ENCODE data around the gene CHRNA4.

The CHRNA4 gene

DNA sequence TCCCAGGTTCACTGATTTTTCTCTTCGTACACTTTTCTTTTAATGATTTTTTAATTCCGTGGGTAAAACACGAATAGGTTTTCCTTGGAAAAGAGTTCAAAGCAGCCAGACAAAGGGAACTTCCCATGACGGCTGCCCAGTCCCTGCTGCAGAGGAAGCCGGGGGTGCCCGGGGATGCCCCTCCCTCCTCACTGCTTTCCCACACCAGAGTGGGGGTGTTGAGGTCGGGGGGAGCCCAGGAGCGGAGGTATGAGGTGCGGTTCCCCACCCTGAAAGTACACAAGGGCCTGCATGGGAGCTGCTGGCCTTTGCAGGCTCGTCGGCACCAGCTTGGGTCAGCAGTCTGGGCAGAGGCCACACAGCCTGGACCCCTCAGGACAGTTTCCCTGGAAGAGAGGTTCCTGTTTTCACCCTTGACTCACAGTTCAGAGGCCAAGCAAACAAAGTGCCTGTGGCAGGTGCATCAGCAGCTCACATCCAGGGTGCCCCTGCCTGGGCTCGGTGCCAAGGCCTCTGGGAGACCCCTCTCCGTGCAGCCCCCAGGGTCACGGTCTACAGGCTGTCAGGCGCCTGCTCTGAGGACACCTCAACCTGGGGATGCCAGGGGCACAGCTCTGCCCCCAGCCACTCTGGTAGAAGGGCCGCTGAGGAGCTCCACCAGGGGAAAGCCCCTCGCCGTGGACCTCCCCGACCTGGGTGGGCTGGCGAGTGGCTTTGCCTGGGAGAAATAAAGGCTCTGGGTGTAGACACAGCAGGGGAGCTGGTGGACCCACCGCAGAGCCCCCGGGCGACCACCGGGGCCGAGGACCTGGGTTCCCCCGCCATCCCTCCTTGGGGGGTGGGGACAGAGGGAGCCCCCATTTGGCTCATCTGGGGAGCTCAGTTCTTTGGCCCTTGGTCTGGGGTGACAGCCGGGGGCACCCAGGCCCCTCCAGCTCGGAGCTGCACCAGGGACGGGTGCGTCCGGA, 15.4 kb upstream of the CHRNA4 start:
- no peak for DNase-seq

DNA sequence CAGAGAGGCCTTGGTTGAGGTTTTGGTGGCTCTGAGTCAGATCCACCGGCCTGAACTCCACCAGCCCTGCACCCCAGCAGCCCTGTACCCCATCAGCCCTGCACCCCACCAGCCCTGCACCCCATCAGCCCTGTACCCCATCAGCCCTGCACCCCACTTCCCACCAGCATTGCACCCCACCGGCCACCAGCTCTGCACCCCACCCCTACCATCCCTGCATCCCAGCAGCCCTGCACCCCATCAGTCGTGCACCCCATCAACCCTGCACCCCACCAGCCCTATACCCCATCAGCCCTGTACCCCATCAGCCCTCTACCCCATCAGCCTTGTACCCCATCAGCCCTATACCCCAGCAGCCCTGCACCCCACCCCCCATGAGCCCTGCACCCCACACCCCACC, 14.3 kb upstream of the CHRNA4 start:
- DNase-seq = no peak

DNA sequence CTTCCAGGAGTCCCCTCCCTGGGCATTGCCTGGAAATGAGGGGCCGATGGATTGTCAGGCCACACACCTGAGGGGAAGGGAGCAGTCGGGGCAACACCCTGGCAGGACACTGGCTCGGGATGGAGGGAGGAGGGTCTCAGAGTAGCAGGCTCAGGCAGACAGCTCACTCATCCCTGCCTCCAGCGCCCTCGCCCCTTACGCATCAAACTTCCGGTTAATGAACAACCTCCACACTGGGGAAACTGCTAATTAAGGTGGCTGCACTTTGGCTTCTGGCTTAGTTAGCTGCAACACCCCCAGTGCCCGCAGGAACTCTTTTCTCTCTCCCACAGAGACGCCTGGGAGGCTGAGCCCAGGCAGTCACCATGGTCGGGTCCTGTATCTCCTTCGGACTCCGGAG, 13.4 kb upstream of the CHRNA4 start:
- no peak for DNase-seq

DNA sequence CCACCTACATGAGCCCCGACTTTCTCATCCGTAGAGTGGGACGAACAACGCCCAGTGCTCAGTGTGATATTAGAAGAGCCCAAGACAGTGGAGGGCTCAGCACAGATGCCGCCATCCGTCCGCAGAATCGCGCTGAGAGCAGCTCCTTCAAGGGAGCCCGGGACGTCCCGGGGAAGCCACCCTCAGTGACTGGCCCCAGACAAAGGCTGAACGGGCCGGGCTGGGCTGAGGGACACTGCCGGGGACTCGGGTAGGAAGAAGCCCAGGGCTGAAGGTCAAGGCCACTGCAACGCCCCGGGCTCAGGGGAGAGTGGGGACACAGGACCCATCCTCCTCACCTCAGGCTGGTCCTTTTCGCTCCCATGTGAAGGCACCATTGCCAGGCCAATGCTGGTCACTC, 12.8 kb upstream of the CHRNA4 start:
- no peak for DNase-seq

DNA sequence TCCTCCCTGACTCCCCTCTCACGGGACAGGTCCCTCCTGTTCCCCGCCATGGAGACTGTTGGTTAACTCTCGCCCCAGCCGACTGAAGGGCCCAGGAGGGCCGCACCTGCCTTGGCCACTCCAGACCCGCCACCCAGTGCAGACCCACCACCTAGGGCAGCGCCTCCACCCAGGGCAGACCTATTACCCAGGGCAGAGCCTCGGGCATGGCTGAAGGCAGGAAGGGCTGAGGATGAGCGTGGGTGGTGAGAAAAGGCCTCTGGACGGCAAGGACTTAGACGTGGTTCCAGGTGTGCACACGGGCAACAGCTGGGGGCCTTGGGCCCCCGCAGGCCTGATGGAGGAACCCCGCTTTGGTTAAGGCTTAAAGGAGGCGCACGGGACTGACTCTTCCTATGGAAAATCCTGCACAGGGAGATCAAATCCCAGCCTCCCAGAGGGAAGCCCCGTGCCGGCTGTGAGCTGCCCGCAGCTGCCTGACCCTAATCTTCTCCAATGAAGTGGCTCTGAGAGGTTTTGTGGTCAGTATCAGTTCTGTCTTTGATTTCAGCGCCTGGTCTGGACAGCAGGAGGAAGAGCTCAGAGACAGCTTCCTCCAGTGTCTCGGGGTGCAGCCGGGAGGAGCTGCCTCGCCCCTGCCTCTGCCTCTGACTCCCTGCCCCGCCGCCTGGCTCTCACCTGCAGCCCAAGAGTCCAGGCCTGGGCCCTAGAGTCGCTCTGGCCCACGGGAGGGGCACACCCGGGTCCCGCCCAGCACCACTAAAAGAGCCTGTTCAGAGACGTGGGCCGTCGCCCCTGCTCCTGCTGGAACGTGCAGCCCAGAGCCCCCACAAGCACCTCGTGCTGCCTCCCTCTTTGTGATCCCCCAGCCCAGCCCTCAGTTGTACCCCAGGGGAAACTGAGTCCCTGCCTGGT, 12.1 kb upstream of the CHRNA4 start:
- no peak for DNase-seq

DNA sequence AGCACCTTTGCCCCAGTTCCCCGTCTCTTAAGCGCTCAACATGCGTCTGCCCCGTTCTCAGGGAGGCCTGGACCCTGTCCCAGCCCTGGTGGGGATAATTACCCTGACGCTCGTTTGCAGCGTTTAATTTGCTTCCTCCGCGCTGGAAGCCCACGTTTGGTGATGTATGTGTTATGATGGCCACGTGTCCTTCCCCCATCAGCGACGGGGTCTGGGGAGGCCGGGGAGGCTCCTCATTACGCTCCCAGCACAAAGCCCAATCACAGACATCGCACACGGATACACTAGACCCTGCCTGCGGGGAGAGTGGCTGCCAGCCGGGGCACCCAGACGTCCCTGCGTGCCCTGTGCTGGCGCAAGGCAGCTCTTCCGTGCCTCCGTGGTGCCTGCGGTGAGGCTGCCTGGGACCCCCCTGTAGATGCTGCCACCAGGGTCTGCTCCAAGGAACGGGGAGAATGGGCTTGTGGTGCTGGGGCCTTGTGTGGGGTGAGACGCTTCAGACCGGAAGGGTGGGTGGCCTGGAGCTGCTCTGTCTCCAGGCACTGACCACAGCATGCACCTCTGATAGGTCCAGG, 10.2 kb upstream of the CHRNA4 start:
- DNase-seq = no peak

DNA sequence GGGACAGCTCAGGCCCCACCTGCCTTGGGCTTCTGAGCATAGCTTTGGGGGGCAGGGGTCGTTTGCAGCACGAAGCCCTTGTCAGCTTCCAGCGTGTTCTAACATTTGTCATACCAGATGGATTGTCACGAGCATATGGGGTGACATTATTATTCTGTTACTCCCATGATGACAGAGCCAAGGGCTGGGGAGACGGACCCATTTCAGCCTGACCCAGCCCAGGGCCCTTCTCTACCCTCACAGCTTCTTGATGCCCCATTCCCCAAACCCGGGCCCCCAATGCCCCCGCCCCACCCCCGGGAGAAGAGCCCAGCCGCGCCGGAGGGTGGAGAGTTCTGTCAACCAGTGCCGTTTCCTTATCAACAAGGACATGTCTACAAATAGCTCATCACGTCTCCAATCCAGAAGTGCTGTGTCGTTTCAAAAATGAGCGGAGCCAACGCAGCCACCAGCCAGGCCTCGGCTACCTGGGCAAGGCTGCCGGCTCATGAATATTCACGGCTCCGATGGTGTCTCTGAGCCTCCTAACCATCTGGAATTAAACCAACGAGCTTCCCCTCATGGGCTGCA, 9.6 kb upstream of the CHRNA4 start:
- no peak for DNase-seq

DNA sequence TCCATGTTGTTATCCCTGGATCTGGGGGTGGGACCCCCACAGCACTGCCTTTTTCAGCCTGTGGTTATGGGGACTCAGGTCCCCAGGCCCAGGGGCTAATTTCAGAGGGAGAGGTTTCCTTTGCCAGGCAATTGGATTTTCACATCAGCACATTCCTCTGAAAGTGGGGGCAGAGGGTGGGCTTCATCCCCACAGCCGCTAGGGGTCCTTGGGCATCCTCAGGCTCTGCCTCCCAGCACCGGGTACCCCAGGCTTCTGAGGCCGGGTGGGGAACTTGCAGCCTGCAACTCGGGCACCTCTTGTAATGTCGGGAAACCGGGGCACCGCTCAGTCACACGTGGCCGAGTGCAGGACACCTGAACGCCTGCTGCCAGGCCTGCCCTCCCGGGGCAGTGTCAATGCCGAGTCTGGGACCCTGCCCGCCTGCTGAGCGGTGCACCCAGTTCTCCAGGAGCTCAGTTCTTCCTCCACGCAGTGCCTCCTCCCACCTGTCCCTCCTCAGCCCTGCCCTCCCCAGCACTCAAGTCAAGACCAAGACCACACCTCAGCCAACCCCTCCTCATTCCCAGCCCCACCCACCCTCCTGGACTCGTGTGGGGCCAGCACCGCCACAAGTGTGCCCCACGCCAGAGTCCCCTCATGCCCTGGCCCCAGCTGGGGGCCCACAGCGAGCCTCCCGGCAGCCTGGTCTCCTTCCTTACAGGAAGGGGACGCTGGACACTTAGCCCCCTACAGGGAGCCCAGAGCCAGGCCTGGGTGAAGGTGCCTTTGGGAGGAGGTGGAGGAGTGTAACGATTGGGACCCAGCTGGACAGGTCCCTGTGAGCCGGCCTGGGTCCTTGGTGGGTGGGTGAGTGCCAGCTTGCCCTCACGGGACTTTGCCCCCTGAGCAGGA, 8.8 kb upstream of the CHRNA4 start:
- DNase-seq = no peak

DNA sequence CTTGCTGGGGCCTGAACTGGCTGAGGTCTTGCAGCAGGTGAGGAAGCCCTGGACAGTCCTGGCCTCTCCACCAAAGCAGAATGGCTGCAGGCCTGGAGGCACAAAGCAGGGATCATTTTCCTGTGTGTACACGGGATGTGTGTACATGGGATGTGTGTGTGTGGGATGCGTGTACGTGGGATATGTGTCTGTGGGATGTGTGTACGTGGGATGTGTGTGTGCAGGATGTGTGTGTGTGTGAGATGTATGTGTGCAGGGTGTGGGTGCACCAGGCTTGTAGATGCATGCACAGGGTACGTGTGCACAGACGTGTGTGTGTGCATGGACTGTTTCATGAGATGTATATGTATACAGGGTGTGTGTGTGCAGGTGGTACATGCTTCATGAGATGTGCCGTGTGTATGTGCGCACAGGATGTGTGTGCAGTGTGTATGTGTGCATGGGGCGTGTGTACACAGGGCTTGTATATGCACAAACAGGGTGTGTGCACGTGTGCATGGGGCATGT, 7.9 kb upstream of the CHRNA4 start:
- DNase-seq = no peak

DNA sequence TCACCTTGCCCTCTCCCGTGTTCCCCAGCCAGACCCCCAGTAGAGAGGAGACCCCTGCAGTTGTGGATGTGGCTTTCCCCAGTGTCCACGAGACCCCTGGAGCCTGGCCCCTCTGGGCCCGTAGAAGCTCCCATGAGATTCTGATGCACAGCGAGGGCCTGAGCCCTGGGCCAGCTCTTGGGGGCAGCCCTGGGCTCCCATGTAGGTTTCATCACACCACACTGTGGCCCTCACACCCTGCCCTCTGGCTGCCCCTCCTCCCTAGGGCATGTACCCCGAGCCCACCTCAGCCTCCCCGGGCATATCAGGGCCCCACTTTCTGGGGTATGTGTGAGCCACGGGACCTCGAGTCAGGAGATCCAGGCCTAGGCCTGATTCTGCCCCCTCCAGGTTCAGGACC, 7.0 kb upstream of the CHRNA4 start:
- DNase-seq = no peak

DNA sequence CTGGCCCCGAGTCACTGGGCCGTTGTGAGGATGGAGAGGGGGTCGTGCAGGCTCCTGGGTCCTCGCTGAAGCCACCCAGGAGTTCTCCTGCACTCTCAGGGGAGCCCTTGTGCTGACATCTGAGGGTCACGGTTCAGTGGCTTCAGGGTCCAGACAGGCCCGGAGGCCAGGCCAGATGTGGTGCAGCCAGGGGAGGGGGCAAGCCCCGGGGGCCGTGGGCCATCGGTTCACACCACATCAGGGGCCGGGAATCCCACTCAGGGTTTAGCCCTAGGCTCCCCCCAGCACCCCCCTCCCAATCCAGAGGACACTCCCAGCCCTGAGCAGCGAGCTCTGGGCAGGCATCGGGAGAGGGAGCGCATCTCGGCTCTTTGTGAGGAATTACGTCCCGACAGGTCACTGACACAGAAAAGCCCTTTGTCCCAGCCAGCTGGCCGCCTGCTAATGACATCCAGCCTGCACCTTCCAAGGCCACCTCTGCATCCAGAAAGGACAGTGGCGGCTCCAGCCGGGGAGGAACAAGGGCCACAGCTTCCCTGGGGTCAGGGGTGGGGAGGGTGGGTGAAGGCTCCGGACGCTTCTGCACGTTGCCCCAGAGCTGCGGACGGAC, 6.4 kb upstream of the CHRNA4 start:
- DNase-seq = no peak

DNA sequence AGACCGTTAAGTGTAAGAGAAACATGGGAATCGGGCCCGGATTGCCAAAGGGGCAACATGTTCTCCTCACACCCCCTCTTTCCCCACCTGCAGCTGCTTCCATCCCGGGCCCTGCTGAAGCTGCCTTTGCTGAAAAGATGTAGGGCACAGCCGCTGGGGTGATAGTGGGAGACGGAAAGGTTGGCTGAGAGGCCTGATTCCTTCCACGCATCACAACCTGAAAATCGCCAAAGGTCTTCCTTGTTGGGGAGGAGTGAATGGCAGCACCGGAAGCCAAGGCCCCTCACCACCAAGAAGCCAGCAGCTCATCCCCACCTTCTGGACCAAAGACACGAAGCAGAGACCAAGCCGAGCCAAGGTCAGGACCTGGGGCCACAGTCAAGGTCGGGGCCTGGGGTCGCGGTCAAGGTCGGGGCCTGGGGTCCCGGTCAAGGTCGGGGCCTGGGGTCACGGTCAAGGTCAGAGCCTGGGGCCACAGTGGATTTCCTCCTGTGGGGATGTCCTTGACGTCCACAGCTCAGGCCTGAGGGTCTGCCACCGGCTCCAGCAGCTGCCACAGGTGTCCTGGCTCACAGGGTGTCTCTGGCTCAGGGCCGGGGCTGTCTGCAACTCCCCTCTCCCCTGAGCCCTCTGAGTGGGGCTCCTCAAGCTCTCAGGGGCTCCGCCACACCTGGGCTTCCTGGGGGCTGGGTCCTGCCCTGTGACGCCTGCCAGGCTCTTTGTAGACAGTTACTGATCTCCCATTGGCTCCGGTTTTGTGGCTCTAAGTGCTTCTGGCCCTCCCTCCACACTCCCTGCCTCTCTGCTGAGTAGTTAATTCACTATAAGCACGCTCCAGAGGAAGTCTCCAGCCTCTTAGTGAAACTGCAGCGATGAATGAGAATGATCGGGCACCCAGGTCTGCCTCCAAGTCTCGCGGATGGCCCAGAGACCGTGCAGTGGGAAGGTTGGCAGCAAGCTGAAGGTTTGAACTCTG, 5.5 kb upstream of the CHRNA4 start:
- no peak for DNase-seq

DNA sequence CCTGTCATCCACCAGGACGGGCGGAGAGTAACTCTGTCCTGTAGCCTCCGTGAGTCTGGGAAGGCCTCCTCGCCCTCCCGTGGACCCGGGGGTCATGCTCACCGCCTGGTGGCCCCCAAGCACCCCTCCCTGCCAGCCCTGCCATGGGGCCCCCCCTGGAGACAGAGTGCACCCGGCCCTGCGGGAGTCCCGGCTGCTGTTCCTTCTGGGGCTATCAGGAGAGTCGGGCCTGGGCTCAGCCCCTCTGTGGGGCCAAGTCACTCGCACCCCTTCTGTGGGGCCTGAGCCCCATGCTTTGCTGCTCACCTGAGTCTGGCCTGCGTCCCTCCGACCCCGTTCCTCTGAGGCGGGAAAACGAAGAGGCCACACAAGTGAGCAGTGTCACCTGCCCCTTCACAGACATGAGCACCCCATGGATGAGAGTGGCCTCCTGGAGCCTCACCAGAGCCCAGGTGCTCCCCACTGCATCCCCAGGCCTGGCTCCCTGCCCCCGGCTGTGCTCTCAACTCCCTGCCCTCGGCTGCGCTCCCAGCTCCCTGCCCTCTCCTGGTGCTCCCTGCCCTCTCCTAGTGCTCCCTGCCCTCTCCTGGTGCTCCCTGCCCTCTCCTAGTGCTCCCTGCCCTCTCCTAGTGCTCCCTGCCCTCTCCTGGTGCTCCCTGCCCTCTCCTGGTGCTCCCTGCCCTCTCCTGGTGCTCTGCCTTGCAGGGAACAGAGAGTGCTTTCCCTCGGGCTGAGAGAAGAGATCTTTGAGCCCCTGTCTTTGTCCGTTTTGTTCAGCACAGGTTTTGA, 4.6 kb upstream of the CHRNA4 start:
- DNase-seq = no peak

DNA sequence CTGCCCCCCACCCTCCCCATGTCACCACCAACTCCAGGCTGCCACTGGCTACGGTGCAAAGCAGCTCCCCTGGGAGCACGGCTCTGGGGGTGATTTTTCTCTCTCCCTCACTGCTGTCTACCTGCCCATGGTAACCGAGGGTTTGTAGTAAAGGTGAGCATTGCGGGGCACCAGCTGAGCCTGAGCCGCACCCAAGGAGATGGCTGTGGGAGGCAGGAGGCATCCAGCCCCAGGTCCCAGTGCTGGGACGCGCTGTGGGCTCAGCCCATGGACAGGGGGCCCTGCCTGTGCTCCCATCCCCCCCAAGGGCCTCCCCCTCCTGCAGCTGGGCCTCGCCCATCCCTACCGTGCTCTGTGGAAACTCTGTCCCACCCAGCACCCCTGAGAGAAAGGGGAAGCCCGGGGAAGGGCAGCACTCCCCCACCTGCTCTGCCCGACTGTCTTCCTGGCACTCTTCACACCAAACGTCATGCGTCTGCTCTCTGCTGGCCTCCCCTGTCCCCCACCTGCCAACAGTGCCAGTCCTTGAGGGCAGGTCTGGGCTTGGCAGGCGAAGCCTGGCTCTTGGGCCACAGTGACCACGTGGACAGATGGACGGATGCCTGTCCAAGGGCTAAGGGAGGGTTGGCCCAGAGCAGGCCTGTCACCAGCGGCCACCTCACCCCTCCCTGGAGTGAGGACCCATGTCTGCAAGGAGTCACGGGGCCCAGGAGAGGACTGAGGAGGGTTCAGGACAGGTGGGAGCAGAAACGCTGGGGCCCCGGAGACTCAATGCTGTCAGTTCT, 3.8 kb upstream of the CHRNA4 start:
- DNase-seq = no peak

DNA sequence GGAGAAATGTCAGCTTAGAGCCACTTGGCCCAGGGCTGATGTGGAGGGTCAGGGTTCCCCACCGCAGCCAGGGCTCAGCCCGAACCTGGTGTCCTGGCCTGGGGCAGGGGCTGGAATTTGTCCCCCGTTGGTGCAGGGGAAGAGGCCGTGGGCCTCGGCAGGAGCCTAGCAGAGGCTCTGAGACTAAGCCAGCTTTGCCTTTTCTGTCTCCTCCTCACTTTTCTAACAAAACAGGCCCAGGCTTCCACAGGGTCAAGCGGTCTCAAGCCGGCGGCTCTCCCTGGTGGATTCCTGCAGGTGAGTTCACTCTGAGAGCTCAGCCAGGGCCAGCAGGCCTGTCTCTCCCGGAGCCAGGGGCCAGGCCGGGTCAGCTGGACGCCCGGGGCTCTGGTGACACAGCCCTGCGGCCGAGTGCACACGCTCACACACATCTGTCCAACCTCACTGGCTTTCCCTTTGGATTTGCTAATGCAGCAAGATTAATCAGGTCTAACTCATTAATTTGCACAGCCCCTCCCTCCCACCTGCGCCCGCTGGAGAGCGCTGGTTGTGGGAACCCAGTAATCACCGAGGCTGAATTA, 2.9 kb upstream of the CHRNA4 start:
- no peak for DNase-seq

DNA sequence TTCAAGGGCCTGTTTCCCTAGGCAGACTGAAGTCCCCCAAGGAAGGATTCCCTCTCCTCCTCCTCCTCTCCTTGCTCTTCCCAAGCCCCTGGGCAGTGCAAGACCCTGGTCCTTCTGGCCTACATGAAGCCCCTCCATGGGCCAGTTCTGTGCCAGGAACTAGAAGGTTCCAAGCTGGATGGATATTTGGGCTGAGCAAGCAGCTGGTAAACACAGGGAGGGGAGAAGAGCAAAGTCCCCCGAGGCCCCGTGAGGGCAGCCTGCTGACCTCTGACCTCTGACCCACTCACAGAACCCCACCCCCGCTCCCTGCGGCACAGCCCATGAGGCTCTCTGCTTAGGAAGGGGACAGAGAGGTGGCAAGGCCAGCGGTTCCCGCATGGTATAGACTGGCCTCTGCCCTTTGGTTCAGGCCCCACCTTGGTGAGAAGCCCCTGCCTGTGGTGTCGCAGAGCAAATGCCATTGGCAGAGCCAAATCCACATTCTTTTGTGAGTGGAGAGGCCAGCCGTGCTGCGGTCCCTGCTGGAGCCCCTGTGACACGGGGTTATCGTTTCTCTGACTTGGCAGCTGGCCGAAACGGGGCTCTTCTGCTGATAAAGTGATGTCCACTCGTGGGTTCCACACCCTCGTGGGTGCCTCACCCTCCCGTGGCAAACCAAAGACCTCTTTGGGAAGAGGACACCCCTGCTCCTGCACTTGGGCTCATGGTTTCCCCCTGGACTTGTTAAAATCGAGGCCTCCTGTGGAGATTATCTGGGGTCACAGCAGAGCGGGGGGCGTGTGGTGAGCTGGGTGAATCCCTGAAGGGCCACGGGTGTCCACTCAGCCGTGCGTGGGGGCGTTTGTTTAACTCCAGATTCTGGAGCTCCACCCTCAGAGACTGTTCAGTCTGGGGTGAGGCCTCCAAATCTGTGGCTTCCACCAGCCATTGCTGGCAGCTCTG, 2.1 kb upstream of the CHRNA4 start:
- DNase-seq = no peak
